GM12874 (cell line): ENCODE data around the gene PTPN21.

Experiments used
- CTCF ChIP-seq: IDR thresholded peaks from 2 replicates; pipeline ENCODE4 v1.5.1; 2011; ENCODE audit warnings: low read depth, mild to moderate bottlenecking, control low read depth, low read length, moderate library complexity; ENCODE audit not compliant: insufficient read depth

Gene PTPN21

GRCh38 chr14:88454886-88455285, 99.9 kb downstream of the PTPN21 start:
- TF ChIP-seq CTCF = no peak

- TF ChIP-seq CTCF = no peak
Measured at GRCh38 chr14:88452231-88452630, 102.6 kb downstream of the PTPN21 start.

GRCh38 chr14:88439088-88439487, 115.7 kb downstream of the PTPN21 start:
- TF ChIP-seq CTCF = no peak

GRCh38 chr14:88437658-88438057, 117.1 kb downstream of the PTPN21 start:
- TF ChIP-seq CTCF = no peak

GRCh38 chr14:88430976-88431375, 123.8 kb downstream of the PTPN21 start:
- no peak for TF ChIP-seq CTCF

GRCh38 chr14:88426271-88426670, 128.5 kb downstream of the PTPN21 start:
- no peak for TF ChIP-seq CTCF

GRCh38 chr14:88424573-88424972, 130.2 kb downstream of the PTPN21 start:
- TF ChIP-seq CTCF = no peak
